ENCODE results near the gene COL4A2.

DNA sequence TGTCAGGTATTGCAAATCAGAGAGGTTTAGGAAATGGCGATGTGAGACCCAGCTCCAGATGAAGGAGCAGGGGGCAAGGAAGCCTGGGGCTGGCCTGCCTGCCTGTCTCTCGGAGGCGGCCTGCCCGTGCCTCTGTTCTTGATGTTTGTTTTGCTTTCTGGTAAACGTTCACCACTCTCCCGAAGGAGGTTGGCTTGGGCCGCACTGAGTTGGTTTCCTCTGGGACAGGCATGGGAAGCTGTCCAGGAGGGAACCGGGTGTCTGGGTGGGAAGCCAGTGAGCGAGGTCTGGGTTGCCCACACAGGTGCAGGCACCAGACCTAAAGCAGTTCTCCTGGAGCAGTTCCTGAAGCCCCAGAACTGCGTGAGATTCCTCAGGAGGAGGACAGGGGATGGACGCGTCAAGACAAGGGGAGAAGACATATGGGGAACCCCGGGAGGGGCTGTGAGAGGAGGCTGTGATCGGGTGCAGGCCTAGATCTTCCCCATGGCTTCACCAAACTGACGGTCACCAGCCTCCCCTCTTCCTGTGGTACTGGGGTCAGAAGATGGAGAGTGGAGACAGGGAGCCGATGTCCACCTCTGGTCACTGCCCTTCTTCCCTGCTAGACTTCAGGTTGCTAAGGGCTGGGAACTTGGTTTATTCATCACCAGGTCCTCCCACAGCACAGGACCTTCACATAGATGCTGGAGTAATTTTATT lies 15.2 kb downstream of the COL4A2 start:
- TF ChIP-seq GATA2 (IDR thresholded peaks at IDR 0.05; ENCODE audit: low read depth, low read length), result no peak
- TF ChIP-seq GATA3 (IDR thresholded peaks at IDR 0.05; ENCODE audit: low read depth, low read length), result no peak

Data from SH-SY5Y (cell line).